Suprapubic skin (tissue), 4 donors: Measurements from ENCODE around the gene S100B.

Source experiments
- CTCF ChIP-seq, 2 donors: fragments of 200-600 bp in 1 of 2; fragments of 450-650 bp in 1 of 2; sonication (generic) in 1 of 2; IDR thresholded peaks; one replicate each; pipeline ENCODE4 v1.5.1; 2016 to 2019; ENCODE audit warnings: antibody characterized with exemption in 2 of 2, mild to moderate bottlenecking in 1 of 2, moderate library complexity in 1 of 2
- EP300 ChIP-seq: sonication (generic); formaldehyde crosslinking; IDR thresholded peaks from one replicate; pipeline ENCODE4 v1.6.1; 2017; ENCODE audit warnings: antibody characterized with exemption
- POLR2A ChIP-seq, 2 donors: fragments of 450-650 bp; IDR thresholded peaks; one replicate each; pipeline ENCODE4 v1.6.1; 2017; ENCODE audit warnings: antibody characterized with exemption in 2 of 2, mild to moderate bottlenecking in 2 of 2, moderate library complexity in 2 of 2
- POLR2AphosphoS5 ChIP-seq, 3 donors: sonication (generic); formaldehyde crosslinking; IDR thresholded peaks; one replicate each; pipeline ENCODE4 v1.6.1; 2017; ENCODE audit warnings: antibody characterized with exemption in 3 of 3

GRCh38 chr21:46598581-46599572 lies 6.0 kb downstream of the S100B start:
- TF ChIP-seq CTCF (IDR thresholded peaks at IDR 0.05) (no peak), POLR2A (IDR thresholded peaks at IDR 0.05) (no peak), EP300 (no peak), POLR2AphosphoS5 (IDR thresholded peaks at IDR 0.05) (peak in 1 of 3 donors; percentile 64)
